Measurements from ENCODE around the gene TMEM141. TPM values are rescaled to one million over a fixed set of nuclear protein-coding genes. Genes with fewer than 3 reads are reported as not detected.

Gene TMEM141
- total RNA-seq (40.1 and 56.5 TPM in 2 replicates), polyA plus RNA-seq (43.3 and 53.4 TPM in 2 replicates), polyA minus RNA-seq (ENCODE audit: low replicate concordance) (37.9 and 56.4 TPM in 2 replicates)
- polyA plus RNA-seq (2012) = 47.4 and 63.9 TPM in 2 replicates

GRCh38 chr9:136790640-136791515 lies at the start of gene TMEM141:
Gene TMEM141, plus strand, starts transcription at chr9:136791344. Its CDS starts 27 bp downstream, at chr9:136791371.
- Histone ChIP-seq H3K9ac (ENCODE audit: insufficient read depth, low read length) (peak within 1 kb of the TSS; percentile 71), H3K4me2 (ENCODE audit: extremely low read depth, insufficient read depth, low read length) (peak within 1 kb of the TSS; percentile 90), H3K79me2 (ENCODE audit: control insufficient read depth, insufficient read depth, low read length) (peaks cover 4% of the 10 kb centered on the region), H3K36me3 (ENCODE audit: control insufficient read depth, insufficient read depth, low read length) (peaks cover 2% of the 10 kb centered on the region), H4K20me1 (ENCODE audit: control insufficient read depth, extremely low read depth, insufficient read depth, low read length) (no peaks in the 10 kb centered on the region), H2AFZ (ENCODE audit: low read length) (peak within 1 kb of the TSS; percentile 60), H3K9me3 (ENCODE audit: control insufficient read depth, insufficient read depth, low read depth, low read length) (no peaks in the 10 kb centered on the region), H3K27ac (ENCODE audit: insufficient read depth, low read length) (peak within 1 kb of the TSS; percentile 48), H3K27me3 (ENCODE audit: control insufficient read depth, insufficient read depth, low read length) (no peaks in the 10 kb centered on the region), H3K4me3 (replicated peaks in 1 of 4; ENCODE audit: control extremely low read depth in 1 of 4, insufficient read depth in 1 of 4, low read depth in 3 of 4, low read length in 4 of 4) (peak within 1 kb of the TSS; percentile 80 to 91 (median 90)), H3K4me1 (ENCODE audit: control insufficient read depth, extremely low read depth, insufficient read depth, low read length) (peaks cover 4% of the 10 kb centered on the region)
- TF ChIP-seq EZH2 (IDR thresholded peaks at IDR 0.05; ENCODE audit: low read length, missing control alignments) (no peak), CTCF (conservative IDR thresholded peaks at IDR 0.05 in 1 of 2, IDR thresholded peaks at IDR 0.05 in 1 of 2; ENCODE audit: low read depth in 1 of 2, low read length in 2 of 2) (no peak)
- peak; percentile 97 to 99 for DNase-seq (ENCODE audit: low read depth in 2 of 2)

- no peak overlapping the region for H2AFZ ChIP-seq (ENCODE audit: low read length)
- H3K36me3 ChIP-seq (ENCODE audit: control insufficient read depth, insufficient read depth, low read length) = no peaks in the 10 kb centered on the region
- no peaks in the 10 kb centered on the region for H3K9me3 ChIP-seq (ENCODE audit: control insufficient read depth, insufficient read depth, low read depth, low read length)
- no peak overlapping the region for H3K27ac ChIP-seq (ENCODE audit: insufficient read depth, low read length)
- no peak for TF ChIP-seq EZH2 (IDR thresholded peaks at IDR 0.05; ENCODE audit: low read length, missing control alignments)
- TF ChIP-seq CTCF (conservative IDR thresholded peaks at IDR 0.05 in 1 of 2, IDR thresholded peaks at IDR 0.05 in 1 of 2; ENCODE audit: low read depth in 1 of 2, low read length in 2 of 2) = no peak
- H3K9ac ChIP-seq (ENCODE audit: insufficient read depth, low read length) = no peak overlapping the region
- peaks cover 26% of the 10 kb centered on the region for H3K27me3 ChIP-seq (ENCODE audit: control insufficient read depth, insufficient read depth, low read length)
- H3K4me1 ChIP-seq (ENCODE audit: control insufficient read depth, extremely low read depth, insufficient read depth, low read length) = no peaks in the 10 kb centered on the region
- H3K4me3 ChIP-seq (replicated peaks in 1 of 4; ENCODE audit: control extremely low read depth in 1 of 4, insufficient read depth in 1 of 4, low read depth in 3 of 4, low read length in 4 of 4) = no peak overlapping the region
- H3K79me2 ChIP-seq (ENCODE audit: control insufficient read depth, insufficient read depth, low read length) = no peaks in the 10 kb centered on the region
- DNase-seq (ENCODE audit: low read depth in 2 of 2) = no peak
- H4K20me1 ChIP-seq (ENCODE audit: control insufficient read depth, extremely low read depth, insufficient read depth, low read length) = no peaks in the 10 kb centered on the region
- no peak overlapping the region for H3K4me2 ChIP-seq (ENCODE audit: extremely low read depth, insufficient read depth, low read length)
Observed at GRCh38 chr9:136741883-136742571, 49.1 kb upstream of the TMEM141 start.

Data from fibroblast of lung (primary cell).